WERI-Rb-1 (cell line): Measurements from ENCODE around the gene RAB10.
"Not testable (repeated sequence)": the region's sequence is repeated elsewhere in the genome, so short reads cannot be mapped to it uniquely, and the experiment has no call there.

ENCODE experiments used
- DNase-seq: peaks from one replicate; pipeline ENCODE4 v3.0.0-alpha.2; 2020
- H3K27ac ChIP-seq: fragments of 250-450 bp; sonication (Bioruptor Pico); 2 replicates; pipeline ENCODE4 v1.5.1; 2020; ENCODE audit warnings: mild to moderate bottlenecking, moderate library complexity
- H3K27me3 ChIP-seq: fragments of 250-450 bp; sonication (Bioruptor Pico); 2 replicates; pipeline ENCODE4 v1.5.1; 2021; ENCODE audit warnings: mild to moderate bottlenecking, low read depth, moderate library complexity; ENCODE audit not compliant: insufficient read depth, severe bottlenecking
- H3K36me3 ChIP-seq: fragments of 250-450 bp; sonication (Bioruptor Pico); 2 replicates; pipeline ENCODE4 v1.5.1; 2020; ENCODE audit warnings: mild to moderate bottlenecking, moderate library complexity
- H3K4me3 ChIP-seq: 2 replicates; pipeline ENCODE4 v1.5.1; 2011; ENCODE audit warnings: low read depth, mild to moderate bottlenecking, control low read depth, low read length
- H3K9me3 ChIP-seq: fragments of 250-450 bp; sonication (Bioruptor Pico); 2 replicates; pipeline ENCODE4 v1.5.1; 2021; ENCODE audit warnings: mild to moderate bottlenecking, moderate library complexity; ENCODE audit not compliant: severe bottlenecking
- CTCF ChIP-seq: IDR thresholded peaks from 2 replicates; pipeline ENCODE4 v1.5.1; 2011; ENCODE audit warnings: low read depth, mild to moderate bottlenecking, control low read depth, inconsistent platforms, low read length

RAB10 gene

GRCh38 chr2:26018184-26019055, 15.5 kb upstream of the RAB10 start:
- no peaks in the 10 kb centered on the region for H3K36me3 ChIP-seq
- H3K27ac ChIP-seq = no peak overlapping the region
- TF ChIP-seq CTCF = no peak
- H3K9me3 ChIP-seq = no peaks in the 10 kb centered on the region
- peaks cover 4% of the 10 kb centered on the region for H3K27me3 ChIP-seq
- H3K4me3 ChIP-seq = no peak overlapping the region
- peak; percentile 39 for DNase-seq

GRCh38 chr2:26020231-26020640, 13.6 kb upstream of the RAB10 start:
- Histone ChIP-seq H3K9me3 (peaks cover 5% of the 10 kb centered on the region), H3K4me3 (no peak overlapping the region), H3K27me3 (no peaks in the 10 kb centered on the region), H3K27ac (no peak overlapping the region), H3K36me3 (no peaks in the 10 kb centered on the region)
- no peak for DNase-seq
- TF ChIP-seq CTCF = no peak

- no peak for DNase-seq
- Histone ChIP-seq H3K9me3 (peaks cover 5% of the 10 kb centered on the region), H3K4me3 (no peak overlapping the region), H3K27me3 (no peaks in the 10 kb centered on the region), H3K36me3 (no peaks in the 10 kb centered on the region), H3K27ac (no peak overlapping the region)
- no peak for TF ChIP-seq CTCF
These were observed 9.6 kb upstream of the RAB10 start for GRCh38 chr2:26024260-26024659.

- TF ChIP-seq CTCF = no peak
- Histone ChIP-seq H3K36me3 (no peaks in the 10 kb centered on the region), H3K27ac (no peak overlapping the region), H3K4me3 (no peak overlapping the region), H3K27me3 (no peaks in the 10 kb centered on the region), H3K9me3 (peaks cover 5% of the 10 kb centered on the region)
- DNase-seq = no peak
These were observed 8.4 kb upstream of the RAB10 start for GRCh38 chr2:26025509-26025908.

GRCh38 chr2:26028083-26028482, 5.8 kb upstream of the RAB10 start:
- H3K9me3 ChIP-seq, H3K36me3 ChIP-seq, H3K27ac ChIP-seq, H3K27me3 ChIP-seq, DNase-seq, H3K4me3 ChIP-seq: not testable (repeated sequence)

GRCh38 chr2:26032586-26033269, 1.2 kb upstream of the RAB10 start:
- H3K36me3 ChIP-seq = peaks cover 30% of the 10 kb centered on the region

More at GRCh38 chr2:26032586-26033269, 1.2 kb upstream of the RAB10 start:
- Histone ChIP-seq H3K4me3 (peak overlapping the region; percentile 82), H3K27ac (peak overlapping the region; percentile 87)
- not testable (repeated sequence) for DNase-seq, H3K9me3 ChIP-seq, H3K27me3 ChIP-seq
